ENCODE data around the gene XPC.

Gene XPC

GRCh38 chr3:14097616-14098391, 80.6 kb downstream of the XPC start:
- TF ChIP-seq CTCF (IDR thresholded peaks at IDR 0.05; ENCODE audit: insufficient read depth, low read length, poor library complexity, severe bottlenecking): no peak
- H3K27me3 ChIP-seq (replicated peaks; ENCODE audit: control insufficient read depth, insufficient read depth, low read length): no peaks in the 10 kb centered on the region; the same call in 1 of the 2 replicates
- no peak for DNase-seq (ENCODE audit: extremely low read depth, insufficient read length)
- H3K36me3 ChIP-seq (ENCODE audit: control insufficient read depth, insufficient read depth, low read length): no peaks in the 10 kb centered on the region
- H3K4me3 ChIP-seq (replicated peaks; ENCODE audit: low read depth, low read length): no peak overlapping the region

- TF ChIP-seq CTCF (IDR thresholded peaks at IDR 0.05; ENCODE audit: insufficient read depth, low read length, poor library complexity, severe bottlenecking): no peak
- Histone ChIP-seq H3K36me3 (ENCODE audit: control insufficient read depth, insufficient read depth, low read length) (no peaks in the 10 kb centered on the region), H3K27me3 (replicated peaks; ENCODE audit: control insufficient read depth, insufficient read depth, low read length) (no peaks in the 10 kb centered on the region; the same call in 1 of the 2 replicates), H3K4me3 (replicated peaks; ENCODE audit: low read depth, low read length) (no peak overlapping the region)
- no peak for DNase-seq (ENCODE audit: extremely low read depth, insufficient read length)
Measured at GRCh38 chr3:14096742-14097141, 81.7 kb downstream of the XPC start.
